Measurements from ENCODE around the gene ARIH2.
A peak's percentile ranks its signal among the peaks of the same experiment; 100 is the strongest.

Gene ARIH2

DNA sequence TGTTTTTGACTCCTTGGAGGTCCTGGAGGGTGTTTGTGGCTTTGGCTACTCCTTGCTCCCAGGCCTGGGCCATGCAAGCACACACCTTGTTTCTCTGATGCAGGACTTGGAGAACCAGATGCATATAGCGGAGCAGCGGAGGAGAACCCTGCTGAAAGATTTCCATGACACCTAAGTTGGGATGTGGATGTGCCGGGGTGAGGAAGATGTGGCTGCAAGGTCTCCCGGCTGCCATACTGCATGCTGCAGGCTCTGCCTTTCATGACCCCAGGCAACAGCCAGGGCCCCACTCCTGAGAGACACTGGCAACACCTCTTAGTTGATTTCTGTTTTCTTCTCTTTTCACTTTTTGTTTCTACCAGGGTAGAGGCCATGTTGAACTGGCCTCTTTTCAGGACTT, 64.5 kb downstream of the ARIH2 start:
- DNase-seq (ENCODE audit: low read depth) = no peak
- H3K4me3 ChIP-seq (ENCODE audit: low read depth, low read length) = no peak overlapping the region
- TF ChIP-seq, protein P1, sequence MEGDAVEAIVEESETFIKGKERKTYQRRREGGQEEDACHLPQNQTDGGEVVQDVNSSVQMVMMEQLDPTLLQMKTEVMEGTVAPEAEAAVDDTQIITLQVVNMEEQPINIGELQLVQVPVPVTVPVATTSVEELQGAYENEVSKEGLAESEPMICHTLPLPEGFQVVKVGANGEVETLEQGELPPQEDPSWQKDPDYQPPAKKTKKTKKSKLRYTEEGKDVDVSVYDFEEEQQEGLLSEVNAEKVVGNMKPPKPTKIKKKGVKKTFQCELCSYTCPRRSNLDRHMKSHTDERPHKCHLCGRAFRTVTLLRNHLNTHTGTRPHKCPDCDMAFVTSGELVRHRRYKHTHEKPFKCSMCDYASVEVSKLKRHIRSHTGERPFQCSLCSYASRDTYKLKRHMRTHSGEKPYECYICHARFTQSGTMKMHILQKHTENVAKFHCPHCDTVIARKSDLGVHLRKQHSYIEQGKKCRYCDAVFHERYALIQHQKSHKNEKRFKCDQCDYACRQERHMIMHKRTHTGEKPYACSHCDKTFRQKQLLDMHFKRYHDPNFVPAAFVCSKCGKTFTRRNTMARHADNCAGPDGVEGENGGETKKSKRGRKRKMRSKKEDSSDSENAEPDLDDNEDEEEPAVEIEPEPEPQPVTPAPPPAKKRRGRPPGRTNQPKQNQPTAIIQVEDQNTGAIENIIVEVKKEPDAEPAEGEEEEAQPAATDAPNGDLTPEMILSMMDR (IDR thresholded peaks at IDR 0.05; ENCODE audit: control insufficient read depth, extremely low read depth, insufficient read depth) = no peak

DNA sequence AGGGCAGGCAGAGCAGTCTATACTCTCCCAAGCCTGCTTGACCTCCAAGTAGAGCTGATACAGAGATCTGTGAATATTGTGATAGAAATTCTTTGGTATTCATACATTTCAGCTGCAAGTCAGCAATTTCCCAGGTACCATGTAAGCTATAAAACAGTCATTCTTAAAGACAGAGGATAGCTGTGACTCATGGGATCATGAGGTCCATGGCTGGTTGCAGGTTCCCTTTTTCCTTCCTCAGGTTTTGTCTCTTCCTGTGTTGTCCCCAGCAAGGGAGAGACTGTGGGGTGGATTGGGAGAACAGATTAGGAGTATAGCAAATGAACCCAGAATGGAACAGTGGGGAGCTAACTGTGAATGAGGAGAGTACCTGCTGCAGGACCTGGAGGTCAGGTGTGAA, 66.0 kb downstream of the ARIH2 start:
- DNase-seq (ENCODE audit: low read depth) = no peak
- TF ChIP-seq, protein P1 (IDR thresholded peaks at IDR 0.05; ENCODE audit: control insufficient read depth, extremely low read depth, insufficient read depth) = no peak
- H3K4me3 ChIP-seq (ENCODE audit: low read depth, low read length) = no peak overlapping the region

DNA sequence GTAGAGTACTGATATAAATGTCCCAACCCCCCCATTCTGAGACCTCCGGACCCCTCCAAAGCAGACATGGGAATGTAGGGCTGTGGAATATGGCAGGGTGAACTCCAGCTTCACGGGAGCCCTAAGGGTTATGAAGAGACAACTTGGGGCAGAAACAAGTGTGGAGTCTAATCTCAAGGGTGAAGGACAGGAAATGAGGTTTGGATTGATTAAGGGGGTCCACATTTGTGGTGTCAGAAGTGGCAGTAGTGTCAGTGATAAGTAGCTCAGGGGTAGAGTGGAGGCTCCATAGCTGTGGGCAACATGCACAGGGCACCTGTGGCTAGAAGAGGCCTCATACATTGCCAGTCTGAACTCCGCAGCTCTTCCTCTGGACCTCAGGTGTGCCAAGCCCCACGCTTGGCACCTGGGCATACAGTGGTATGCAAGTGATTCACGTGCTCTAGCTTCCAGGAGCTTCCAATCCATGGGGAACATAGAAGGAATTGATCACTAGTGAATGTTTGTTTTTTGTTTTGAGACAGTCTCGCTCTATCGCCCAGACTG, 67.3 kb downstream of the ARIH2 start:
- DNase-seq (ENCODE audit: low read depth) = no peak
- no peak overlapping the region for H3K4me3 ChIP-seq (ENCODE audit: low read depth, low read length)
- TF ChIP-seq, protein P1 (IDR thresholded peaks at IDR 0.05; ENCODE audit: control insufficient read depth, extremely low read depth, insufficient read depth) = no peak

DNA sequence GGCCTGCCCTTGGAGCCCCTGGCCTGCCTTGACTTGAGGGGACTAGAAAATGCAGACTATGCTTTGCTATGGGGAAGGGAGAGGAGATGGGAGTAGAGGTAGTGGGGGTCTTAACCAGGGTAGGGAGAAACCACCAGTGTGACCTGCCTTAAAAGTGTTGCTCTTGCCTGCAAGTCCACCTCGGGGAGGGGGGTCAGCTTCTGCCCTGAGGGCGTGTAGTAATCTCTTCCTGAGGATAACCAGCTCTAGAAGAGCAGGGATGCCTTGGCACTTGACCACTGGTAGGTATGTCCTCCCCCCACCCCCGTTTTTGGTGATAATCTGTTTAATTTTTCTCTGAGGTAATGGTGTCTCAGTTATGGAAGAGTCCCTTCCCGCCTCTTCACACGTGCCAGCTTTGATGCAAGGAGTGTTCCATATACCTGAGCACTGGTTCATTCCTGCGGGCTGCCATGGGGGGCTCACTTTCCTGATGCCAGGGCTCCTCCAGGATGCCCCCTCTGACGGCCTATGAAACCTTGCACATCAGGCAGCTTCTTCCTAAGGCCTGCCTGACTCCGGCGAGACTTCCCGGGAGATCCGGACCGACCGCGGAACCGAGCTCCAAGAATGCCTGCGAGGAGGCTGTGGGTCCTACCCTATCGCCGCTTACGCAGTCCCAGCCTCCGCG, 70.6 kb downstream of the ARIH2 start:
- no peak for DNase-seq (ENCODE audit: low read depth)
- H3K4me3 ChIP-seq (ENCODE audit: low read depth, low read length) = peak overlapping the region; percentile 68
- TF ChIP-seq, protein P1 (IDR thresholded peaks at IDR 0.05; ENCODE audit: control insufficient read depth, extremely low read depth, insufficient read depth) = no peak

DNA sequence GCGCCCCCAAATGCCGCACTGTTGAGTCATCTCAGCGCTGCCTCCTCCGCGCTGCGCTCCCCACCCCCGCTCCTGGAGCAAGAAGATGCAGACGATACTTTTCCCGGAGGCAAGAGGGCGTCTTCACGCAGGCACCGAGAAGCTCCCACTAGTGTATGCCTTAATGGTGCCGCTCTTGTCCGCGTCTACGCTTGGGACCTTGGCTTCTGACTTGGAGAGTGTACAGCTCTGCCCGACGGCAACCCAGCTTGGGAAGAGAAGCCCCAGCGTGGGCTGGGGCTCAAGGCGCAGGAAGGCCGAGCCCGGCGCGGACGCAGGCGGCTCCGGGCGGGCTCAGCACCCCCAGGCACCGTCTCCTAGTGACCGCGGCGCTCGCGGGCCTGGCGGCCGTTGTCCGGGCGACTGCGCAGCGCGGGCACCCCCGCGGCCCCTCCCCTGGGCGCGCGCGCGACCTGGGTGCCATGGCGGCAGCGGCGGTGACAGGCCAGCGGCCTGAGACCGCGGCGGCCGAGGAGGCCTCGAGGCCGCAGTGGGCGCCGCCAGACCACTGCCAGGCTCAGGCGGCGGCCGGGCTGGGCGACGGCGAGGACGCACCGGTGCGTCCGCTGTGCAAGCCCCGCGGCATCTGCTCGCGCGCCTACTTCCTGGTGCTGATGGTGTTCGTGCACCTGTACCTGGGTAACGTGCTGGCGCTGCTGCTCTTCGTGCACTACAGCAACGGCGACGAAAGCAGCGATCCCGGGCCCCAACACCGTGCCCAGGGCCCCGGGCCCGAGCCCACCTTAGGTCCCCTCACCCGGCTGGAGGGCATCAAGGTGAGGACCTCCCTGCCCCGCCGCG, 71.4 kb downstream of the ARIH2 start, which contains the start of gene P4HTM:
P4HTM (plus strand) TSS at position 446 of the 840 bp plus-strand sequence; CDS start at position 462, 16 bp downstream.
- peak within 1 kb of the TSS; percentile 68 for H3K4me3 ChIP-seq (ENCODE audit: low read depth, low read length)
- TF ChIP-seq, protein P1 (IDR thresholded peaks at IDR 0.05; ENCODE audit: control insufficient read depth, extremely low read depth, insufficient read depth) = peak; percentile 50
- no peak for DNase-seq (ENCODE audit: low read depth)

DNA sequence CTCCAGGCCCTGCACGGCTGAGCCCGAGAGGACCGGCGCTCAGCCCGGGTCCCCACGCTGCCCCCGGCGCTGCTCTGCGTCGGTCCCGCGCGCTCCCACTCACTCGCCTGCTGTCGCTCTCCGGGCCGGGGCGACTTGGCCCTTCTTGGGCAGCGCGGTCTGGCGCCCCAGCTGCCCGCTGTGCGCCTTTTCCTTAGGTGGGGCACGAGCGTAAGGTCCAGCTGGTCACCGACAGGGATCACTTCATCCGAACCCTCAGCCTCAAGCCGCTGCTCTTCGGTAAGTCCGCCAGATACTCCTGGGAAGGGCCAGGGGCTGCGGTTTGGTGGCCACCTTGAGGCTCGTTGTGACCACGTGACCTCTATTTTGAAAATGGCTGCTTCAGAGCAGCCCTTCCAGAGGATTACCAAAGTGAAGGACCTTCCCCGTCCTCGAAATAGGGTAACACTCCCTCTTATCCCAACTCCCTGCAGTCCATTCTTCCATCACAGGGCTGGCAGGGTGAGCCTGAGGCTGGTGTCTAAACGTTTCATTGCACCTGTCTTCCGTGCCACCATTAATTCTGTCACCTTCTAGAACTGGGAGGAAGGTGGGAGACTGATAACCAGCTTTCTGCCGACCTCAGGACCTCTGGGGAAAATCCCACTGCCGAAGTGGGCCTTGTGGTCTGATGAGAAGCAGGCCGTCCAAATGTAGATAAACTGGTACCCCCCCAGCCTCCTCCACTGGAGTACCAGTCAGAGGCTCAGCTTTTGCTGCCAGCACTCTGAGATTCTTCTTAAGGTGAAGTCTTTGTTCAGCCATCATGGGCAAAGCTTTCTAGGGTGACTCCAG, 72.2 kb downstream of the ARIH2 start:
- TF ChIP-seq, protein P1 (IDR thresholded peaks at IDR 0.05; ENCODE audit: control insufficient read depth, extremely low read depth, insufficient read depth) = no peak
- peak overlapping the region; percentile 68 for H3K4me3 ChIP-seq (ENCODE audit: low read depth, low read length)
- DNase-seq (ENCODE audit: low read depth) = no peak
